Heart left ventricle (tissue), 16 donors: ENCODE results near the gene NLRP9. TPM values are rescaled to one million over a fixed set of nuclear protein-coding genes. Genes with fewer than 3 reads are reported as not detected.

Experiments
- ATAC-seq, 4 donors: fragments of 200-7000 bp; cut with Tn5 transposase; one replicate each; pipeline ENCODE4 v1.9.1; 2020 to 2022; ENCODE audit warnings: moderate library complexity in 4 of 4, mild to moderate bottlenecking in 3 of 4, moderate number of reproducible peaks in 1 of 4
- DNase-seq, 5 donors: peaks; one replicate each; pipeline ENCODE4 v3.0.0-alpha.2; 2020
- H3K27ac ChIP-seq, 12 donors: fragments of 200-600 bp; sonication (generic) in 4 of 12; one replicate each; pipeline versions ENCODE4 v1.5.0 to v1.8.0; 2016 to 2022; ENCODE audit warnings: mild to moderate bottlenecking in 2 of 12
- H3K27me3 ChIP-seq, 9 donors: fragments of 200-600 bp; sonication (generic) in 2 of 9; one replicate each; pipeline versions ENCODE4 v1.5.1 to v1.8.0; 2016 to 2022; ENCODE audit warnings: mild to moderate bottlenecking in 3 of 9
- H3K36me3 ChIP-seq, 9 donors: fragments of 200-600 bp; sonication (generic) in 2 of 9; one replicate each; pipeline versions ENCODE4 v1.5.0 to v1.8.0; 2018 to 2022; ENCODE audit warnings: mild to moderate bottlenecking in 2 of 9
- H3K4me1 ChIP-seq, 12 donors: fragments of 200-600 bp; sonication (generic) in 4 of 12; one replicate each; pipeline versions ENCODE4 v1.5.0 to v1.8.0; 2016 to 2022; ENCODE audit warnings: mild to moderate bottlenecking in 3 of 12
- H3K4me3 ChIP-seq, 12 donors: fragments of 200-600 bp; sonication (generic) in 4 of 12; one replicate each; pipeline versions ENCODE4 v1.5.0 to v1.8.0; 2017 to 2022; ENCODE audit warnings: mild to moderate bottlenecking in 9 of 12, moderate library complexity in 4 of 12
- H3K9me3 ChIP-seq, 12 donors: fragments of 200-600 bp; sonication (generic) in 4 of 12; one replicate each; pipeline versions ENCODE4 v1.5.0 to v1.8.0; 2016 to 2022; ENCODE audit warnings: mild to moderate bottlenecking in 1 of 12
- CTCF ChIP-seq, 12 donors: fragments of 200-600 bp; sonication (generic) in 4 of 12; IDR thresholded peaks; one replicate each; pipeline versions ENCODE4 v1.5.0 to v1.8.0; 2018 to 2022; ENCODE audit warnings: antibody characterized with exemption in 12 of 12, mild to moderate bottlenecking in 5 of 12
- POLR2A ChIP-seq, 2 donors: fragments of 450-650 bp; IDR thresholded peaks; one replicate each; pipeline ENCODE4 v1.6.1; 2017; ENCODE audit warnings: antibody characterized with exemption in 2 of 2, mild to moderate bottlenecking in 2 of 2, moderate library complexity in 2 of 2
- WGBS, 4 donors: extraction: QIAGEN DNeasy Blood & Tissue Kit in 2 of 4; methylation state at CpG; one replicate each; pipeline versions ENCODE4 v1.1.5 to v1.1.7; 2013 to 2018; 5-methylcytosine and 5-hydroxymethylcytosine counted together
- intact Hi-C, 10 donors: fragments of 100-400 bp; cut with DNase I; formaldehyde crosslinking; loops; one replicate each; pipeline versions ENCODE4 v1.11.1 to v1.14.2; 2022
- polyA plus RNA-seq, 2 donors: library from polyadenylated mRNA; stranded (reverse); fragments of 200-250 nt; gene quantifications; one replicate each; pipeline ENCODE4 v1.2.3, GENCODE V29; 2013
- total RNA-seq, 9 donors: library from RNA; depleted of rRNA in 2 of 9; stranded (reverse); fragments of >200 nt in 2 of 9; fragmentation: NEBNext Ultra II Directional in 3 of 9; extraction: Animal tissue kit (Norgen Biotek cat#: 25700) in 3 of 9; gene quantifications; one replicate each; pipeline versions ENCODE4 v1.1.0 to v1.2.4, GENCODE V29; 2016 to 2023
- donor health status: ischemic (EF 13 %, LVEDD 7.1; RV severe dilation, severe dysfunction).
- donor health status: healthy with polysubstance abuse.
- donor health status: DM: no; HTN: yes; CAD: no.
- donor health status: DM: no; HTN: no; CAD: no.
- donor health status: ischemic (EF 25% LVEDD 6.9; RV normal size, moderate dysfunction).
- donor health status: ischemic (EF 25% LVEDD 5.7; RV mildly dilated, moderate dysfunction).
- donor health status: healthy.
- donor health status: DM: yes; HTN: yes; CAD: no.
- donor health status: ischemic (EF 35%, LVEDD 5.7; RV mildly dilated, moderate dysfunction).
- donor health status: nonischemic (EF 11% LVEDD 7.7; RV severe dilation, severe dysfunction).
- donor health status: DM: yes; HTN: yes; CAD: no.
- donor health status: PGD.
- donor health status: ischemic (EF 29% LVEDD 5.4; RV normal size, mild dysfunction).
- donor health status: nonischemic (EF 23%, LVEDD 6.1; RV moderate dilation, normal function).

Gene NLRP9
- total and polyA plus RNA-seq, 11 donors = not detected

DNA sequence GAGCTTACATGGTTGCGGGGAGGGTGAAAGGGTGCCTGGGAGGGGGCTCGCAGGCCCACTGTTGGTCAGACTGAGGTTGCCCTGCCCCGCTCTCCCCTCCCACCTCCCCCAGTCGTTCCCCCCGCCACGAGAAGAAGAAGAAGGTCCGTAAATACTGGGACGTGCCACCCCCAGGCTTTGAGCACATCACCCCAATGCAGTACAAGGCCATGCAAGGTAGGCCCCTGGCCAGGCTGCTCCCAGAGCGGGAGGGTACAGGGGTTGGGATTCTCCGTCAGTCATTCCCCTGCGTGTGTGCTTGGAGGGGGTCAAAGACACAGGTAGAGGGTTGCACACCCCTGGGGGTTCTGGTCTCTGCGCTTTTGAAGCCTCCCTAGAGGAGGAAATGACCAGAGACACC, 77.8 kb downstream of the NLRP9 start:
- Histone ChIP-seq H3K4me3 (no peak overlapping the region), H3K4me1 (peaks cover 12 to 56% (median 44%) of the 10 kb centered on the region in 12 donors), H3K9me3 (no peaks in the 10 kb centered on the region), H3K27me3 (no peaks in the 10 kb centered on the region), H3K27ac (no peak overlapping the region), H3K36me3 (peaks cover 3 to 66% (median 59%) of the 10 kb centered on the region in 9 donors)
- no peak for TF ChIP-seq CTCF (IDR thresholded peaks at IDR 0.05)
- no peak for TF ChIP-seq POLR2A (IDR thresholded peaks at IDR 0.05)
- WGBS, 4 donors = 83 to 91% (median 89%) methylated on average over 9 to 12 of the region's 12 CpGs
- ATAC-seq (no peak), DNase-seq (no peak)
- intact Hi-C loops = no loop called here

DNA sequence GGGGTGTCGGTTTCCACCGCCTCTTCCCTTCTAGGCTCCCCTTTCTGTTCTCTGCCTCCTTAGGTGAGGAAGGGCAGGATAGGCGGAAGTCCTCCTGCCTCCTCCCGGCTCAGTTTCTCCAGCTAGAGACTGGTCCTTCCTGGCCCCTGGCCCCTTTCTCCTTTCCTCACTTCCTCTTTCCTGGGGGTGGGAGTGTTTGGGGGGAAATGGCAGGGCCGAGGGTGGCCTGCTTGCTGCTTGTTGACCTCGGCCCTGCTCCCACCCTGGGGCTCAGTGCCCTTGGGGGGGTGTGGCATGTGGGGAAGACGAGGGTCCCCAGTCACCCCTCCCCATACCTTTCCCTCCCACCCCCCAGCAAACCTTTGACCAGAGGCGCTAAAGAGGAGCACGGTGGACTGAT, 78.4 kb downstream of the NLRP9 start:
- no peaks in the 10 kb centered on the region for H3K27me3 ChIP-seq
- no peaks in the 10 kb centered on the region for H3K9me3 ChIP-seq
- H3K27ac ChIP-seq = no peak overlapping the region
- H3K4me3 ChIP-seq = no peak overlapping the region
- intact Hi-C loops = loop anchor here in 1 of 10 donors (2.0 kb wide), 1 partner anchor 13 kb away; no protein-coding TSS in a partner anchor
- ATAC-seq = no peak
- H3K4me1 ChIP-seq = peaks cover 12 to 57% (median 44%) of the 10 kb centered on the region in 12 donors
- no peak for DNase-seq
- no peak for TF ChIP-seq CTCF (IDR thresholded peaks at IDR 0.05)
- TF ChIP-seq POLR2A (IDR thresholded peaks at IDR 0.05) = no peak
- WGBS, 4 donors = 60 to 68% (median 61%) methylated on average over 8 to 9 of the region's 9 CpGs
- H3K36me3 ChIP-seq = peaks cover 3 to 62% (median 56%) of the 10 kb centered on the region in 9 donors

DNA sequence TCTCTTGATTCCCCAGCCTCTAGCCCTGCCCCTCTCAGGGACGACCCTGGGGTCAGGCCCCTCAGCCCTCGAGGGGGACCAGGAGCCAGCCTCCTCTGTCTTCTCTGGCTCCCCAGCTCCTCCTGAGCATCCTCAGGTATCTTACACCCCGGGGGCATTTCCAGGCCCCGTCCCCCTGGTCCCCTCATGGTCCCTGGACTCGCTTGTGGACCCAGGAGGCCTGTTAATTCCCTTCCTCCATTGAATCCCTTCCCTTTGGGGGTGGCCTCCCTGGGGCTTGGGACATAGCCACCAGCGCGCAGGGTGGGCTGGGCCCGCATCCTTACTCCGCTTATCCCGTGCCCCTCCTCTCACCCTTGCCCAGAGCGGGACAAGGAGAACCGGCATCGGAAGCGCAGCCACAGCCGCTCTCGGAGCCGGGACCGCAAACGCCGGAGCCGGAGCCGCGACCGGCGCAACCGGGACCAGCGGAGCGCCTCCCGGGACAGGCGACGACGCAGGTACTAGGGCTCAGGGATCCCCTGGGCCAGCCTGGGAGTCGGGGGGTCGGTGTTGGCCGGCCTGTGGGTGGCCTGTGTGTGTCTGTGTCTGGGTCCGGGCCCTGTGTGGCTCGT, 79.2 kb downstream of the NLRP9 start:
- WGBS, 4 donors = 84 to 92% (median 90%) methylated on average over 32 to 37 of the region's 37 CpGs
- no peak overlapping the region for H3K4me3 ChIP-seq
- peaks cover 12 to 57% (median 44%) of the 10 kb centered on the region in 12 donors for H3K4me1 ChIP-seq
- intact Hi-C loops = loop anchor here in 1 of 10 donors (2.0 kb wide), 1 partner anchor 14 kb away; no protein-coding TSS in a partner anchor
- no peak overlapping the region for H3K27ac ChIP-seq
- H3K9me3 ChIP-seq = no peaks in the 10 kb centered on the region
- ATAC-seq (no peak), DNase-seq (no peak)
- peaks cover 3 to 54% (median 47%) of the 10 kb centered on the region in 9 donors for H3K36me3 ChIP-seq
- TF ChIP-seq POLR2A (IDR thresholded peaks at IDR 0.05) (no peak), CTCF (IDR thresholded peaks at IDR 0.05) (no peak)
- no peaks in the 10 kb centered on the region for H3K27me3 ChIP-seq

Other genes with a start within 250 kb of the NLRP9 start
- 1 to 10 TPM in 8 of 9 donors, under 1 TPM in 1; 1.00 to 6.2 (median 3.3) TPM for gene SSC5D, start 250.0 kb downstream of the NLRP9 start, total RNA-seq
- 1 to 10 TPM in 1 of 2 donors, under 1 TPM in 1; 0.91 to 1.4 TPM for gene SSC5D, start 250.0 kb downstream of the NLRP9 start, polyA plus RNA-seq
- gene SBK2, start 201.3 kb downstream of the NLRP9 start, total RNA-seq = 1 to 10 TPM in 7 of 9 donors, under 1 TPM in 2; 0.68 to 2.6 (median 2.1) TPM
- gene SBK2, start 201.3 kb downstream of the NLRP9 start, polyA plus RNA-seq = 10 to 100 TPM in 1 of 2 donors, under 1 TPM in 1; 0.80 to 12.6 TPM
- 10 to 100 TPM in 3 of 9 donors, 1 to 10 TPM in 6; 2.4 to 14.3 (median 7.5) TPM for gene SBK3, start 192.9 kb downstream of the NLRP9 start, total RNA-seq
- gene SBK3, start 192.9 kb downstream of the NLRP9 start, polyA plus RNA-seq = 10 to 100 TPM in 1 of 2 donors, 1 to 10 TPM in 1; 5.9 to 12.4 TPM
- gene ZNF579, start 157.6 kb downstream of the NLRP9 start, total RNA-seq = 10 to 100 TPM in 4 of 9 donors, 1 to 10 TPM in 5; 5.4 to 13.9 (median 9.8) TPM
- 10 to 100 TPM in 1 of 2 donors, 1 to 10 TPM in 1; 7.9 to 10.9 TPM for gene ZNF579, start 157.6 kb downstream of the NLRP9 start, polyA plus RNA-seq
- 10 to 100 TPM; 11.2 to 15.4 (median 12.9) TPM for gene FIZ1, start 138.9 kb downstream of the NLRP9 start, total RNA-seq
- 10 to 100 TPM in 1 of 2 donors, 1 to 10 TPM in 1; 10.0 to 16.7 TPM for gene FIZ1, start 138.9 kb downstream of the NLRP9 start, polyA plus RNA-seq
- 10 to 100 TPM; 11.0 to 34.7 (median 16.5) TPM for gene ZNF524, start 138.1 kb downstream of the NLRP9 start, total RNA-seq
- gene ZNF524, start 138.1 kb downstream of the NLRP9 start, polyA plus RNA-seq = 10 to 100 TPM; 30.6 to 33.9 TPM
- gene ZNF865, start 132.8 kb downstream of the NLRP9 start, total RNA-seq = 10 to 100 TPM; 11.4 to 19.1 (median 14.2) TPM
- 10 to 100 TPM; 12.0 to 24.3 TPM for gene ZNF865, start 132.8 kb downstream of the NLRP9 start, polyA plus RNA-seq
- gene ZNF784, start 113.8 kb downstream of the NLRP9 start, total RNA-seq = 10 to 100 TPM in 4 of 9 donors, 1 to 10 TPM in 5; 6.7 to 15.8 (median 9.2) TPM
- 10 to 100 TPM in 1 of 2 donors, 1 to 10 TPM in 1; 8.5 to 10.4 TPM for gene ZNF784, start 113.8 kb downstream of the NLRP9 start, polyA plus RNA-seq
- 10 to 100 TPM; 17.0 to 41.5 (median 21.2) TPM for gene ZNF580, start 97.4 kb downstream of the NLRP9 start, total RNA-seq
- gene ZNF580, start 97.4 kb downstream of the NLRP9 start, polyA plus RNA-seq = 10 to 100 TPM in 1 of 2 donors, 1 to 10 TPM in 1; 8.2 to 18.4 TPM
- gene ZNF581, start 94.8 kb downstream of the NLRP9 start, total RNA-seq = 10 to 100 TPM in 2 of 9 donors, 1 to 10 TPM in 7; 4.7 to 12.7 (median 7.2) TPM
- 1 to 10 TPM; 5.5 to 9.3 TPM for gene ZNF581, start 94.8 kb downstream of the NLRP9 start, polyA plus RNA-seq
- gene CCDC106, start 90.2 kb downstream of the NLRP9 start, total RNA-seq = 10 to 100 TPM; 11.7 to 25.8 (median 16.5) TPM
- 10 to 100 TPM; 11.9 to 27.7 TPM for gene CCDC106, start 90.2 kb downstream of the NLRP9 start, polyA plus RNA-seq
- gene U2AF2, start 83.4 kb downstream of the NLRP9 start, total RNA-seq = 10 to 100 TPM; 39.9 to 88.1 (median 69.9) TPM
- gene U2AF2, start 83.4 kb downstream of the NLRP9 start, polyA plus RNA-seq = 100 to 1,000 TPM in 1 of 2 donors, 10 to 100 TPM in 1; 72.7 to 104 TPM
- gene EPN1, start 63.2 kb downstream of the NLRP9 start, total RNA-seq = 100 to 1,000 TPM; 125 to 377 (median 189) TPM
- 100 to 1,000 TPM; 177 to 188 TPM for gene EPN1, start 63.2 kb downstream of the NLRP9 start, polyA plus RNA-seq
- not detected for gene RFPL4A, start 20.7 kb upstream of the NLRP9 start, total RNA-seq
- gene RFPL4A, start 20.7 kb upstream of the NLRP9 start, polyA plus RNA-seq = not detected
- not detected for gene RFPL4AL1, start 30.7 kb upstream of the NLRP9 start, total RNA-seq
- not detected for gene RFPL4AL1, start 30.7 kb upstream of the NLRP9 start, polyA plus RNA-seq
- not detected for gene NLRP11, start 93.6 kb upstream of the NLRP9 start, total RNA-seq
- gene NLRP11, start 93.6 kb upstream of the NLRP9 start, polyA plus RNA-seq = not detected
- not detected for gene NLRP4, start 98.1 kb upstream of the NLRP9 start, total RNA-seq
- gene NLRP4, start 98.1 kb upstream of the NLRP9 start, polyA plus RNA-seq = not detected
- not detected for gene NLRP13, start 193.9 kb upstream of the NLRP9 start, total RNA-seq
- gene NLRP13, start 193.9 kb upstream of the NLRP9 start, polyA plus RNA-seq = not detected
- not detected for gene NLRP8, start 209.4 kb upstream of the NLRP9 start, total RNA-seq
- gene NLRP8, start 209.4 kb upstream of the NLRP9 start, polyA plus RNA-seq = not detected
- not detected for gene NLRP5, start 248.4 kb upstream of the NLRP9 start, total RNA-seq
- not detected for gene NLRP5, start 248.4 kb upstream of the NLRP9 start, polyA plus RNA-seq